Lung (tissue), 12 donors: ENCODE results near the gene PUSL1. TPM values are rescaled to one million over a fixed set of nuclear protein-coding genes. Genes with fewer than 3 reads are reported as not detected.
"Not testable (repeated sequence)": the region's sequence is repeated elsewhere in the genome, so short reads cannot be mapped to it uniquely, and the experiment has no call there.

Source experiments
- ATAC-seq: fragments of 200-7000 bp; cut with Tn5 transposase; one replicate; pipeline ENCODE4 v1.9.1; 2020; ENCODE audit warnings: moderate number of reproducible peaks; ENCODE audit not compliant: insufficient read depth, low FRiP score
- DNase-seq, 3 donors: peaks; one replicate each; pipeline ENCODE4 v3.0.0-alpha.2; 2013 to 2017
- H3K27ac ChIP-seq, 2 donors: one replicate each; pipeline ENCODE4 v1.5.1; 2013; ENCODE audit warnings: mild to moderate bottlenecking in 2 of 2, moderate library complexity in 2 of 2, control low read depth in 1 of 2, inconsistent platforms in 1 of 2, low read depth in 1 of 2, low read length in 1 of 2
- H3K27me3 ChIP-seq, 3 donors: one replicate each; pipeline ENCODE4 v1.5.1; 2013; ENCODE audit warnings: low read length in 2 of 3; ENCODE audit not compliant: control insufficient read depth in 3 of 3, insufficient read depth in 3 of 3
- H3K36me3 ChIP-seq, 4 donors: one replicate each; pipeline ENCODE4 v1.5.1; 2013; ENCODE audit warnings: low read length in 4 of 4, mild to moderate bottlenecking in 1 of 4, moderate library complexity in 1 of 4; ENCODE audit not compliant: control insufficient read depth in 4 of 4, insufficient read depth in 4 of 4
- H3K4me1 ChIP-seq, 5 donors: one replicate each; pipeline ENCODE4 v1.5.1; 2013; ENCODE audit warnings: low read length in 5 of 5, mild to moderate bottlenecking in 2 of 5, moderate library complexity in 1 of 5; ENCODE audit not compliant: control insufficient read depth in 5 of 5, insufficient read depth in 5 of 5
- H3K4me3 ChIP-seq: one replicate; pipeline ENCODE4 v1.5.1; 2013; ENCODE audit warnings: mild to moderate bottlenecking, control low read depth, moderate library complexity
- H3K9ac ChIP-seq, 2 donors: one replicate each; pipeline ENCODE4 v1.5.1; 2013; ENCODE audit warnings: low read length in 2 of 2, control low read depth in 1 of 2; ENCODE audit not compliant: insufficient read depth in 1 of 2
- H3K9me3 ChIP-seq, 4 donors: one replicate each; pipeline ENCODE4 v1.5.1; 2013; ENCODE audit warnings: low read length in 3 of 4, mild to moderate bottlenecking in 1 of 4, moderate library complexity in 1 of 4; ENCODE audit not compliant: control insufficient read depth in 4 of 4, insufficient read depth in 3 of 4
- WGBS, 2 donors: extraction: QIAGEN DNeasy Blood & Tissue Kit; methylation state at CpG; one replicate each; pipeline ENCODE4 v1.1.7; 2013; 5-methylcytosine and 5-hydroxymethylcytosine counted together
- polyA plus RNA-seq, 2 donors: library from polyadenylated mRNA; stranded (reverse); fragments of 200-250 nt; gene quantifications; one replicate each; pipeline ENCODE4 v1.2.1, GENCODE V29; 2013
- total RNA-seq, 2 donors: library from RNA; depleted of rRNA in 1 of 2; stranded (reverse); fragments of >200 nt in 1 of 2; gene quantifications; one replicate each; pipeline ENCODE4 v1.2.1, GENCODE V29; 2014 to 2021
- TF ChIP-seq, protein P1 (sequence below): IDR thresholded peaks from 2 replicates; pipeline ENCODE4 v1.5.1; 2012; ENCODE audit warnings: mild to moderate bottlenecking; ENCODE audit errors: control extremely low read depth, extremely low read depth
- donor health status: control.
- donor health status: control.
- donor health status: Bipolar disorder and iron deficiency.
- donor health status: healthy.
- donor health status: DM: yes; HTN: yes; CAD: no.

The PUSL1 gene
- total and polyA plus RNA-seq, 4 donors, result 11.3 to 23.7 (median 18.6) TPM

DNA sequence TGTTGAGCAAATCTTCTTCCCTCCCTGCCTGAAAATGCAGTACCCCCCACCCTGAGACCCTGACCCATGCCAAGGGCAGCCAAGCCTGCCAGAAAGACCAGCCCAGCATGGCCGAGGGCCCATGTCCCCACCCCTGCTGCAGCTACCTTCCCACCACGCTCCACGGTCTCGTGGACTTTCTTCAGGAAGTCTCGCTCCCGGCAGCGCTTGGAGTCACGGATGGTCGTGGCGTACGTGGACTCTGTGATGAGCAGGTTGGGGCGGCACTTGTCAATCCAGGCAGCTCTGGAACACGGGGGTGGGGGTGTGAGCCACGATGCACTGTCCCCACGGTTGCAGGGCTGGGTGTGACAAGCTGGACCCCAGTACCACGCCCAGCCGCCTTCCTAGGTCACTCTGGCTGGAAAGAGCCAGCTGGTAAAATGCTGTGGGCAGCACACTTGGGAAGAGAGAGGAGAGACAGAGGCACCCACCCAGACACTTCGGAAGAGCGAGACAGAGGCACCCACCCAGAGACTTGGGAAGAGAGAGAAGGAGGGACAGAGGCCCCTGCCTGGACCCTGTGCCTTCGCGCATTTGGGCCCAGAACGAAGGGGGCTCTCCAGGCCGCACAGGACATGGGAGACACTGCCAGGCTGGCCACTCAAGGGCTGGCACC lies 6.4 kb downstream of the PUSL1 start:
- no peak overlapping the region for H3K4me3 ChIP-seq
- no peaks in the 10 kb centered on the region for H3K27me3 ChIP-seq
- no peak for DNase-seq
- H3K27ac ChIP-seq, result no peak overlapping the region
- ATAC-seq, result no peak
- H3K9me3 ChIP-seq, result no peaks in the 10 kb centered on the region
- peaks cover 0 to 67% (median 23%) of the 10 kb centered on the region in 4 donors for H3K36me3 ChIP-seq
- peaks cover 0 to 5% (median 0%) of the 10 kb centered on the region in 5 donors for H3K4me1 ChIP-seq
- no peak overlapping the region for H3K9ac ChIP-seq
- TF ChIP-seq, protein P1, sequence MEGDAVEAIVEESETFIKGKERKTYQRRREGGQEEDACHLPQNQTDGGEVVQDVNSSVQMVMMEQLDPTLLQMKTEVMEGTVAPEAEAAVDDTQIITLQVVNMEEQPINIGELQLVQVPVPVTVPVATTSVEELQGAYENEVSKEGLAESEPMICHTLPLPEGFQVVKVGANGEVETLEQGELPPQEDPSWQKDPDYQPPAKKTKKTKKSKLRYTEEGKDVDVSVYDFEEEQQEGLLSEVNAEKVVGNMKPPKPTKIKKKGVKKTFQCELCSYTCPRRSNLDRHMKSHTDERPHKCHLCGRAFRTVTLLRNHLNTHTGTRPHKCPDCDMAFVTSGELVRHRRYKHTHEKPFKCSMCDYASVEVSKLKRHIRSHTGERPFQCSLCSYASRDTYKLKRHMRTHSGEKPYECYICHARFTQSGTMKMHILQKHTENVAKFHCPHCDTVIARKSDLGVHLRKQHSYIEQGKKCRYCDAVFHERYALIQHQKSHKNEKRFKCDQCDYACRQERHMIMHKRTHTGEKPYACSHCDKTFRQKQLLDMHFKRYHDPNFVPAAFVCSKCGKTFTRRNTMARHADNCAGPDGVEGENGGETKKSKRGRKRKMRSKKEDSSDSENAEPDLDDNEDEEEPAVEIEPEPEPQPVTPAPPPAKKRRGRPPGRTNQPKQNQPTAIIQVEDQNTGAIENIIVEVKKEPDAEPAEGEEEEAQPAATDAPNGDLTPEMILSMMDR, result no peak
- 93 to 94% methylated on average over 23 of the region's 23 CpGs for WGBS, 2 donors

DNA sequence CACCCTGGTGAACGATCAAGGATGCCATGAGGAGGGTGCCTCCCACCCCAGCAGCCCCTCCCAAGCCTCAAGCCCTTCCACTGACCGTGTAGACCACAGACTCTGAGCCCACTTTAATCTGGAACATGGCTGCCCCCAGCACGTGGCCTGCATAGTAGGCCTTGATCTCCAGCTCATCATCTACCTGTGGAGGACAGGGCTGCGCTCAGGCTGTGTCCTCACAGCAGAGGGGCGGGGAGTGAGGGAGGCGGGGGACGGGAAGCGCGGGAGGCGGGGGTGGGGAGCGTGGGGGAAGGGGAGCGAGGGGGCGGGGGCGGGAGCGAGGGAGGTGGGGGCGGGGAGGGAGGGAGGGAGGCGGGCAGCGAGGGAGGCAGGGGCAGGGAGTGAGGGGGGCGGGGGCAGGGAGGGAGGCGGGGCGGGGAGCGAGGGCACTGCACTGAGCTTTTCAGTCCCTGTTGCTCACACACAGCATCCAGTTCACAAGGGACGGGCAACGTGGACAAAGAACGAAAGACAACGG lies 7.1 kb downstream of the PUSL1 start:
- 80 to 88% methylated on average over 19 to 23 of the region's 26 CpGs for WGBS, 2 donors
- no peaks in the 10 kb centered on the region for H3K4me1 ChIP-seq
- no peak for DNase-seq

DNA sequence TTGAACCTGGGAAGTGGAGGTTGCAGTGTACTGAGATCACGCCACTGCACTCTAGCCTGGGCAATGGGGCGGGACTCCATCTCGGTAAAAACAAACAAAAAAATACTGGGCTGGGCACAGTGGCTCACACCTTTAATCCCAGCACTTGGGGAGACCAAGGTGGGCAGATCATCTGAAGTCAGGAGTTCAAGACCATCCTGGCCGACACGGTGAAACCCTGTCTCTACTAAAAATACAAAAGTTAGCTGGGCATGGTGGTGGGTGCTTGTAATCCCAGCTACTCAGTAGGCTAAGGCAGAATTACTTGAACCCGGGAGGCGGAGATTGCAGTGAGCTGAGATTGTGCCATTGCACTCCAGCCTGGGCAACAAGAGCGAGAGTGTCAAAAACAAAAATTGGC lies 7.8 kb downstream of the PUSL1 start:
- not testable (repeated sequence) for H3K9me3 ChIP-seq, H3K27me3 ChIP-seq, H3K4me3 ChIP-seq, H3K27ac ChIP-seq, DNase-seq, ATAC-seq, H3K9ac ChIP-seq, H3K4me1 ChIP-seq
- H3K36me3 ChIP-seq, result peaks cover 0 to 65% (median 23%) of the 10 kb centered on the region in 4 donors
- WGBS, 2 donors, result 93 to 97% methylated on average over 8 of the region's 8 CpGs

More for the DNA sequence above, 7.1 kb downstream of the PUSL1 start:
- Histone ChIP-seq H3K9me3 (no peaks in the 10 kb centered on the region), H3K4me3 (no peak overlapping the region), H3K27me3 (no peaks in the 10 kb centered on the region), H3K9ac (no peak overlapping the region), H3K36me3 (peaks cover 0 to 67% (median 24%) of the 10 kb centered on the region in 4 donors), H3K27ac (no peak overlapping the region)
- no peak for ATAC-seq
- TF ChIP-seq, protein P1, result no peak

DNA sequence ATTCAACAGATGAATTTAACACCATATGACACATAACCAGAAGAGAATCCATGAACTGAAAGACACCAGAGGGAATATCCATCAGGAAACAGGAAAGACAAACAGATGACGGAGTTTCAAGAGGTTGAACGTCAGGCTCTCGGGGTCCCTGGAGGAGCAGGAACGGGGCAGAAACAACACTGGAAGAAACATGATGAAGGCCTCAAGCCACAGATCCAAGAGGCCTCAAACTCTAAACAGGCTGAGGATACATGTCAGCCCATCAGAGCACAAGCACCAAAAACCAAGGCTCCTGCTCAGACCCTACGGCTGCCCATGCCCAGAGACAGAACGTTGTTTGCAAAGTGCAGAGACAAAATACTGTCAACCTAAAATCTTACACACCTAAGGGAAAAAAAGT lies 9.0 kb downstream of the PUSL1 start:
- TF ChIP-seq, protein P1, result no peak
- no peaks in the 10 kb centered on the region for H3K27me3 ChIP-seq
- ATAC-seq (no peak), DNase-seq (no peak)
- no peaks in the 10 kb centered on the region for H3K9me3 ChIP-seq
- no peak overlapping the region for H3K4me3 ChIP-seq
- 87 to 94% methylated on average over 6 of the region's 6 CpGs for WGBS, 2 donors
- H3K36me3 ChIP-seq, result peaks cover 0 to 60% (median 19%) of the 10 kb centered on the region in 4 donors
- peaks cover 0 to 4% (median 0%) of the 10 kb centered on the region in 5 donors for H3K4me1 ChIP-seq
- H3K9ac ChIP-seq, result no peak overlapping the region
- peak overlapping the region in 1 of 2 donors; percentile 35 for H3K27ac ChIP-seq
